H7 (cell line): ENCODE measurements around the gene GSTM2. TPM values are rescaled to one million over a fixed set of nuclear protein-coding genes. Genes with fewer than 3 reads are reported as not detected.
A peak's percentile ranks its signal among the peaks of the same experiment; 100 is the strongest.
"Not testable (repeated sequence)": the region's sequence is repeated elsewhere in the genome, so short reads cannot be mapped to it uniquely, and the experiment has no call there.

Experiments used
- DNase-seq: peaks from one replicate; pipeline ENCODE4 v3.0.0; 2012
- H3K27me3 ChIP-seq: 2 replicates; pipeline ENCODE4 v1.6.0; 2011; ENCODE audit warnings: mild to moderate bottlenecking, low read length; ENCODE audit not compliant: control insufficient read depth, insufficient read depth
- H3K36me3 ChIP-seq: replicated peaks from 2 replicates; pipeline ENCODE4 v1.5.1; 2011; ENCODE audit warnings: low read length; ENCODE audit not compliant: control insufficient read depth, insufficient read depth
- H3K4me3 ChIP-seq: 2 replicates; pipeline ENCODE4 v1.5.1; 2011; ENCODE audit warnings: low read depth, mild to moderate bottlenecking, control low read depth, low read length, moderate library complexity; ENCODE audit not compliant: insufficient read depth
- total RNA-seq: library from RNA; depleted of rRNA; stranded (reverse); fragments of >200 nt; shearing (Covaris generic); gene quantifications from 2 replicates; pipeline ENCODE4 v1.2.3, GENCODE V29; 2014

GSTM2 gene
- total RNA-seq, 1 experiment from 2014 or later = 10.8 TPM

DNA sequence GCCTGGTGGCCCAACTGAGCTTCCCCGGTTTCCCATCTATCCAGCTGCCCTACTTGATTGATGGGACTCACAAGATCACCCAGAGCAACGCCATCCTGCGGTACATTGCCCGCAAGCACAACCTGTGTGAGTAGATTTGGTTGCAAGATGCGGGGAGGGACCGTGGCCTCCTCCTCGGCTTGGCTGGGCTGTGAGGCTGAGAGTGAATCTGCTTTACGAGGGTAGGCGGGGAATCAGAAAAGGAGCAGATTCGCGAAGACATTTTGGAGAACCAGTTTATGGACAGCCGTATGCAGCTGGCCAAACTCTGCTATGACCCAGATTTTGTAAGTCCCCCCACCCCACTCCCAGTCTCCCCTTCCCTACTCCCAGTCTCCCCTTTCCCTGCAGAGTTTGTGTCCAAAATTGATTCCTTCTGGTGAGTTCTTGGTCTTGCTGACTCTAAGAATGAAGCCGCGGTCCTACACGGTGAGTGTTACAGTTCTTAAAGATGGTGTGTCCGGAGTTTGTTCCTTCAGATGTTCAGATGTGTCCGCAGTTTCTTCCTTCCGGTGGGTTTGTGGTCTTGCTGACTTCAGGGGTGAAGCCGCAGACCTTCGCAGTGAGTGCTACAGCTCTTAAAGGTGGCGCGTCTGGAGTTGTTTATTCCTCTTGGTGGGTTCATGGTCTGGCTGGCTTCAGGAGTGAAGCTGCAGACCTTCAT lies 1.5 kb downstream of the GSTM2 start:
- no peaks in the 10 kb centered on the region; the same call in 1 of the 2 replicates for H3K27me3 ChIP-seq
- no peak overlapping the region for H3K4me3 ChIP-seq
- DNase-seq = peak; percentile 9
- no peaks in the 10 kb centered on the region for H3K36me3 ChIP-seq

DNA sequence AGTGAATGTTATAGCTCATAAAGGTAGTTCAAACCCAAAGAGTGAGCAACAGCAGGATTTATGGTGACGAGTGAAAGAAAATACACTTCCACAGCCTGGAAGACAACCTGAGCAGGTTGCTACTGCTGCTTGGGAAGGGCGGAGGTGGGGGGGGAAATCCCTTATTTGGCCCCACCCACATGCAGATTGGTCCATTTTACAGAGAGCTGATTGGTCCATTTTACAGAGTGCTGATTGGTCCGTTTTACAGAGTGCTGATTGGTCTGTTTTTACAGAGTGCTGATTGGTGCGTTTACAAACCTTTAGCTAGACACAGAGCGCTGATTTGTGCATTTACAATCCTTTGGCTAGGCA lies 2.1 kb downstream of the GSTM2 start:
- H3K36me3 ChIP-seq, H3K27me3 ChIP-seq, H3K4me3 ChIP-seq: not testable (repeated sequence)
- peak; percentile 48 for DNase-seq

DNA sequence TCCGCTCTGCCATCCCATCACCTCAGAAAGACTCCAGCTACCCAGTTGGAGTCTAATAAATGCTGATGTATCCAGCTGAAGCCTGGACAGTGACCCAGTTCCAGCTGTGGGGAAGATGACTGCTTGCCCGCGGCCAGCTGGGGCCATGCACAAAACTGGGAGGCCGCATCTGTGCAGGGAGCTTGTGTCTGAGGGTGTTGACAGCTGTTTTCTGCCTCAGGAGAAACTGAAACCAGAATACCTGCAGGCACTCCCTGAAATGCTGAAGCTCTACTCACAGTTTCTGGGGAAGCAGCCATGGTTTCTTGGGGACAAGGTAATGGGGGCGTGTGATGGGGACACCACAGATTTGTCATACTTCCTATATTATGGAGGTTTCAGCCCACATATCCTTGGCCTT lies 3.2 kb downstream of the GSTM2 start:
- peak; percentile 2 for DNase-seq
- Histone ChIP-seq H3K4me3 (no peak overlapping the region), H3K27me3 (no peaks in the 10 kb centered on the region; the same call in 1 of the 2 replicates), H3K36me3 (no peaks in the 10 kb centered on the region)

DNA sequence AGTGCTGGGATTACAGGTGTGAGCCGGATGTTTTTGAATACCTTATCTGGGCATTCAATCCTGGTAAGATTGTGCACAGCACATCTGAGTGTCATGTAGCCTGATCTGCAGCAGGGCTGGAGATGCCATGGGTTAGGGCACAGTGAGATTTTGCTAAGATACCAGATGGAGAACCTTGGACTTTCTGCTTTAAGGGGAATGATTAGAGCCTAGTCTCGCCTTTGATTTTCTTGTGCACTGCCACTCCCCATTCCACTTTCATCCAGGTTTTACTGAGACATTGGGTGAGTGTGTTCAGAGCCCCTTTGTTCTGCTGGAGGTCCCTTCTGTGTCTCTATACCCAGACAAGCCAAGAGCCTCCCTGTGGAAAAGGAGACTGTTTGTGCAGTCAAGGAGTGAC lies 6.0 kb downstream of the GSTM2 start:
- not testable (repeated sequence) for H3K36me3 ChIP-seq, H3K4me3 ChIP-seq, H3K27me3 ChIP-seq
- peak; percentile 0 for DNase-seq

DNA sequence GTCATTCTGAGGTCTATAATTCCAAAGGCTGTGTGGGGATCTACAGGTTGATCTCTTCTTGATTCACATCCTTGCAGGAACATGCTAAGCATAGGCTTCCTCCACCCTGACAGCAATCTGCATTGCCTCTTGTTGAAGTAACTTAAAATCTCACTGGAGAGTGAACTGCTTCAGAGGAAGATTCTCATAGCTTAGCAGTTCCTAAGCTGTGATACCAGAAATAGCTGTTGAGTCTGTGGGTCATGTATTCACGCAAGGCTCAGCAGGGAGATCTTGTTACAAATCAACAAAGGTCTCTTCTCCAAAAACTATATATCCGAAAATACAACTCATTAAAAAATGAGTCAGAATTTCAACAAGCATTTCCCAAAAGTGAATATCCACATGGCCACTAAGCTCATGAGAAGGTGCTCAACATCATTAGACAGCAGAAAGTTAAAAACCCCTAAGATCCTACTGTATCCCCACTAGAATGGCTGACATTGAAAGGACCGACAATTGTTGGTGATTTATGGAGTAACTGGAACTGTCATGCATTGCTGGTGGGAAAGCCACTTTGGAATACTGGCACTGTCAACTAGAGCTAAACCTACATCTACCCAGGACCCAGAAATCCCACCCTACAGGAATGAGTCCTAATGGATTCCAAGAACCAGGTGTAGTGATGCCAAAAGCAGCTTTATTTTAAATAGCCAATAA lies 9.0 kb downstream of the GSTM2 start:
- H3K4me3 ChIP-seq, H3K36me3 ChIP-seq, H3K27me3 ChIP-seq: not testable (repeated sequence)
- peak; percentile 0 for DNase-seq

DNA sequence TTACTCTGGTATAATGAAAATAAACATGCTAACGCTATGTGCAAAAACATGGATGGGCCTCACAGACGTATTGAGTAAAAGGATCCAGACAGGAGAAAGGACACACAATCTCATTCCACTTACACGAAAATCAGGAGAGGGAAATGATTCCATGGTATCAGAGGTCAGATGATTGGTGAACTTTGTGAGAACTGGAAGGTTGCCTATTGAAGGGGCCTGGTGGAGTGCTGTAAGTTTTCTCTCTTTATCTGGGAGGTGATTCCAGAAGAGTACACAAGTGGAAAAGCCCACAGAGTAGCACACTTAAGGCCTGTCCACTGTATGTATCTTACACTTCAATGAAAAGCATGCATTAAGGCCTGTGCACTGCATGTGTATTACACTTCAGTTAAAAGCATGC lies 9.6 kb downstream of the GSTM2 start:
- peak; percentile 0 for DNase-seq
- no peak overlapping the region for H3K4me3 ChIP-seq

DNA sequence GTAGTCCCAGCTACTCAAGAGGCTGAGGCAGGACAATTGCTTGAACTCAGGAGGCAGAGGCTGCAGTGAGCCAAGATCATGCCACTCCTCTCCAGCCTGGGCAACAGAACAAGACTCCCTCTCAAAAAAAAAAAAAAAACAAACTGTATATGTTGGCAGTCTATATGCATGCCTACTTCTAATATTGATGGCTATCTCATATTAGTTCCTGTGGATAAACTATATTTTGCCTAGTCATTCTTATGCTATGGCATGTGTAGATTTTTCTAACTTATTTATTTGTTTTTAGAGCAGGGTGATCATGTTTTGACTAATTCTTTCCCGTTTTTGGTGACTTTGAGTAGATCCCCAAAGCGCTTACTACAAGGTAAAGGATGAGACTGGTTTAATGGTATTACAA lies 10.8 kb downstream of the GSTM2 start:
- DNase-seq, H3K4me3 ChIP-seq, H3K36me3 ChIP-seq, H3K27me3 ChIP-seq: not testable (repeated sequence)

More for the DNA sequence above, 9.6 kb downstream of the GSTM2 start:
- H3K36me3 ChIP-seq = no peaks in the 10 kb centered on the region
- no peaks in the 10 kb centered on the region for H3K27me3 ChIP-seq

DNA sequence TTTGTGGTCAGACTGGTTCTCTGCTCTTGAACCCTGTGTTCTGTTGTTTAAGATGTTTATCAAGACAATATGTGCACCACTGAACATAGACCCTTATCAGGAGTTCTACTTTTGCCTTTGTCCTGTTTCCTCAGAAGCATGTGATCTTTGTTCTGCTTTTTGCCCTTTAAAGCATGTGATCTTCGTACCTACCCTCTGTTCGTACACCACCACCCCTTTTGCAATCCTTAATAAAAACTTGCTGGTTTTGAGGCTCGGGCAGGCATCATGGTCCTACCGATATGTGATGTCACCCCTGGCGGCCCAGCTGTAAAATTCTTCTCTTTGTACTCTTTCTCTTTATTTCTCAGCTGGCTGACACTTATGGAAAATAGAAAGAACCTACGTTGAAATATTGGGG lies 16.9 kb downstream of the GSTM2 start:
- H3K27me3 ChIP-seq, H3K4me3 ChIP-seq, DNase-seq, H3K36me3 ChIP-seq: not testable (repeated sequence)

DNA sequence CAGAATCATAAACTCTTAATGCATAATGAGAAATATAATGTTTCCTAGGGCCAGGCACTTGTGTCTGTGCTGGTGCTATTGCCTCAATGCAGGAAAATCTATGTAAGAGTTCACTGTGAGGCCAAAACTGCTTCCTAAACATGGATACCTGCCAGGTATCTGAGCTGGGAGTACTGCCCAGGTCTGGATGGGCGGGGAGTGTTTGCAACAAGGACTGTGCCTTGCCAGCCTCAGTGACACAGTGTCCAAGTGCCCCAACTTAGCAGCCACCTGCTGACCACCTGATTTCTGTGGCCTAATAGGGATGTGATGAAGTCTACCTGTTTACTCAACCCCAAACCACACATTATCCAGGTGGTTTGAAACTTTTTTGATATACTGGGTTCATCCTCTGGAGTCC lies 17.5 kb downstream of the GSTM2 start:
- not testable (repeated sequence) for H3K4me3 ChIP-seq, DNase-seq, H3K27me3 ChIP-seq, H3K36me3 ChIP-seq

DNA sequence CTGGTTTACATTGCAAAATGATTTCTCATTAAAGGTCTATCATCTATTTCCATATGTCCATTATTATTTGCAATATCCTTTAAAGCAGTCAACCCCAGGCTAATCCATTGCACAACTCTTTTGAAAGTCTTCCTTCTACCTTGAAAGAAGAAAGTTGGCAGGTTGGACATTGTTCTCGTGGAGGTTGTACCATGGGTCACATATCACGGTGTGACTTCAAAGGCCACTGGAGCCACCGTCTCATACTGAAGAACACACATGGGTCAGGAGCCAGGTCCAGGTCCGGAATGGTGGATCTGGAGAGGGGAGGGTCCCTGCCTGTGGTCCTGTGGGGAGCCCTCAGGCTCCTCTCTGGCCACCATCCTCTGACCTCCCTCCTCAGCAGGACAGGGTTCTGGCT lies 18.0 kb downstream of the GSTM2 start:
- H3K36me3 ChIP-seq, H3K4me3 ChIP-seq, DNase-seq, H3K27me3 ChIP-seq: not testable (repeated sequence)

DNA sequence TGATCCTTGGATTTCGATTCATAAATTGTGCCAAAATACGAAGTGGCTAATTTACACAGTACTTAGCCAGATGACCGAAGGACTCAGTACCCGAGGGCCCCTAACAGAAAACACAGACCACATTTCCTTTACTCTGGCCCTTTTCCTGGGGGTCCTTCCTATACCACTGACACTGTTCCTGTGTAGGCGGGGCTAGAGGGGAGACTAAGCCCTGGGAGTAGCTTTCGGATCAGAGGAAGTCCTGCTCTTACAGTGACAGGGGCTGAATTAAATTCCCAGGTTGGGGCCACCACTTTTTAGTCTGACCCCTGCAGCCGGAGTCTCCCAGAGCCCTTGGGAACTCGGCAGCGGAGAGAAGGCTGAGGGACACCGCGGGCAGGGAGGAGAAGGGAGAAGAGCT lies 19.3 kb downstream of the GSTM2 start:
- H3K36me3 ChIP-seq, H3K4me3 ChIP-seq, H3K27me3 ChIP-seq, DNase-seq: not testable (repeated sequence)

DNA sequence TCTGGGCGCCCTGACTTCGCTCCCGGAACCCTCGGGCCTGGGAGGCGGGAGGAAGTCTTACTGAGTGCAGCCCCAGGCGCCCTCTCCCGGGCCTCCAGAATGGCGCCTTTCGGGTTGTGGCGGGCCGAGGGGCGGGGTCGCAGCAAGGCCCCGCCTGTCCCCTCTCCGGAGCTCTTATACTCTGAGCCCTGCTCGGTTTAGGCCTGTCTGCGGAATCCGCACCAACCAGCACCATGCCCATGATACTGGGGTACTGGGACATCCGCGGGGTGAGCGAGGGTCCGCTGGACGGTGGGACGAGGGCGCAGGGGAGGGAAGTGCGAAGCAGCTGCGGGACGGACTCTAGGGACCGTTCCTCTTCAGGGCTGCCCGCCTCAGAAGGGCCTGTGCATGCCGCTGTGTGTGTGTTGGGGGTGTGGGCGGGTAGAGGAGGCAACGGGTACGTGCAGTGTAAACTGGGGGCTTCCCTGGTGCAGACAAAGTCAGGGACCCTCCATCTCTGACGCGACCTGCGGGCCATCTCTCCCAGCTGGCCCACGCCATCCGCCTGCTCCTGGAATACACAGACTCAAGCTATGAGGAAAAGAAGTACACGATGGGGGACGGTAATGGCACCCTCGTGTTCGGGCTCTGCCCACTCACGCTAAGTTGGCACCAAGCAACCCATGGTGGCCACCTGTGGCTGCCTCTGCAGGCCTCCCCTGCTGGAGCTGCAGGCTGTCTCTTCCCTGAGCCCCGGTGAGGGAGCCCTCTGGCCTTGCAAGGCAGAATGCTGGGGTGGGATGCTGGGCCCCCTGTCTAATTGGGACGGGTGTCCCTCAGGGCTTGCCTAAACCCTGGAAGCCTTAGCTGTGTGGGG lies 20.0 kb downstream of the GSTM2 start, which contains the start of gene GSTM1:
Gene GSTM1 (plus strand): TSS at position 177 of the 859 bp plus-strand sequence. CDS start 57 bp downstream, at position 234.
- Histone ChIP-seq H3K4me3 (no peak within 1 kb of the TSS), H3K27me3 (no peaks in the 10 kb centered on the region), H3K36me3 (no peaks in the 10 kb centered on the region)
- no peak for DNase-seq

DNA sequence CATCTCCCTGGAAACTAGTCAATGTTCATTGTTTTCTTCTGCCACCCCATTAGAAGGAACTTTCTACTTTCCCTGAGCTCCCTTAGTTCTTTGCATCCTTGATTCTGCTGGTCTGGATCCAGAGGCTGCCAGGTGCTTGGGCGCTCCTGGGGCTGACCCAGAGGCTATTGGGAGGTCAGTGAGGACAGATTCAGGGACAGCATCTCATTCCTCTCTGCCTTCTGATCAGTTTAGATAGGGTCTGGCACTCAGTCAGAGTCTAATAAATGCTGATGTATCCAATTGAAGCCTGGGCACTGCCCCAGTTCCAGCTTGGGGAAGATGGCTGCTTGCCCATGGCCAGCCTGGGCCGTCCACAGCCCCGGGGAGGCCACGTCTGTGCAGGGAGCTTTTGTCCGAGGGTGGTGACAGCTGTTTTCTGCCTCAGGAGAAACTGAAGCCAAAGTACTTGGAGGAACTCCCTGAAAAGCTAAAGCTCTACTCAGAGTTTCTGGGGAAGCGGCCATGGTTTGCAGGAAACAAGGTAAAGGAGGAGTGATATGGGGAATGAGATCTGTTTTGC lies 22.1 kb downstream of the GSTM2 start:
- no peaks in the 10 kb centered on the region for H3K27me3 ChIP-seq
- no peak for DNase-seq
- H3K36me3 ChIP-seq = no peaks in the 10 kb centered on the region
- no peak overlapping the region for H3K4me3 ChIP-seq

DNA sequence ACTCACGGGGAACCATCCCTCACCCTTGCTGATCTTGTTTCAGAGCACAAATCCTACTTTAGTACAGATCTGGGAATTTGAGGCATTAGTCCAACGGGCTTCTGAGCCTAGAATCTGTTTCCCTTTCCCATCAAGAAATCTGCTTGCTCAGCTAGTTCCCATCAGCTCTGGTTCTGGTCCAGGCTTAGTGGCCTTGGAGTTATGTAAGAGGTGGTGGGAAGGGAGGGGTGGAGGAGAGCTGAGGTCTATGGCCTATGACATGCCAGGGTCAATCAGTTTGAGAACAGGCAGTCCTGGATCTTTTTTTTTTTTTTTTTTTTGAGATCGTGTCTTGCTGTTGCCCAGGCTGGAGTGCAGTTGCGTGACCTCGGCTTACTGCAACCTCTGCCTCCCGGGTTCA lies 23.9 kb downstream of the GSTM2 start:
- H3K4me3 ChIP-seq = no peak overlapping the region
- no peaks in the 10 kb centered on the region for H3K36me3 ChIP-seq
- H3K27me3 ChIP-seq = no peaks in the 10 kb centered on the region
- no peak for DNase-seq
